PFSK-1 (cell line): ENCODE results near the gene IL10RA.

Experiments
- FOXP2 ChIP-seq: optimal IDR thresholded peaks from 2 replicates; pipeline ENCODE3; 2011; ENCODE audit warnings: borderline replicate concordance, control low read depth, inconsistent platforms; ENCODE audit not compliant: insufficient read depth; ENCODE audit errors: extremely low read length, extremely low read depth
- POLR2AphosphoS5 ChIP-seq: IDR thresholded peaks from 2 replicates; pipeline ENCODE4 v1.6.1; 2012; ENCODE audit warnings: low read depth, mild to moderate bottlenecking, control low read depth, low read length, moderate library complexity
- SIN3A ChIP-seq: IDR thresholded peaks from 2 replicates; pipeline ENCODE4 v1.6.1; 2012; ENCODE audit warnings: mild to moderate bottlenecking, low read length, moderate library complexity, borderline replicate concordance; ENCODE audit not compliant: insufficient read depth
- TAF1 ChIP-seq: IDR thresholded peaks from 2 replicates; pipeline ENCODE4 v1.6.1; 2012; ENCODE audit warnings: low read length, control low read depth, borderline replicate concordance; ENCODE audit not compliant: insufficient read depth
- TF ChIP-seq, protein P1 (sequence below), 2 experiments: IDR thresholded peaks; 2 replicates each; pipeline versions ENCODE4 v1.6.1 to v1.8.0; 2011 to 2012; ENCODE audit warnings: low read depth in 2 of 2, low read length in 2 of 2, control low read depth in 1 of 2, inconsistent platforms in 1 of 2, mild to moderate bottlenecking in 1 of 2, moderate library complexity in 1 of 2; ENCODE audit not compliant: insufficient read depth in 1 of 2

IL10RA gene

GRCh38 chr11:117998664-117999353, 12.6 kb downstream of the IL10RA start:
- no peak for TF ChIP-seq FOXP2
- TF ChIP-seq SIN3A, result no peak
- no peak for TF ChIP-seq POLR2AphosphoS5
- TF ChIP-seq, protein P1, sequence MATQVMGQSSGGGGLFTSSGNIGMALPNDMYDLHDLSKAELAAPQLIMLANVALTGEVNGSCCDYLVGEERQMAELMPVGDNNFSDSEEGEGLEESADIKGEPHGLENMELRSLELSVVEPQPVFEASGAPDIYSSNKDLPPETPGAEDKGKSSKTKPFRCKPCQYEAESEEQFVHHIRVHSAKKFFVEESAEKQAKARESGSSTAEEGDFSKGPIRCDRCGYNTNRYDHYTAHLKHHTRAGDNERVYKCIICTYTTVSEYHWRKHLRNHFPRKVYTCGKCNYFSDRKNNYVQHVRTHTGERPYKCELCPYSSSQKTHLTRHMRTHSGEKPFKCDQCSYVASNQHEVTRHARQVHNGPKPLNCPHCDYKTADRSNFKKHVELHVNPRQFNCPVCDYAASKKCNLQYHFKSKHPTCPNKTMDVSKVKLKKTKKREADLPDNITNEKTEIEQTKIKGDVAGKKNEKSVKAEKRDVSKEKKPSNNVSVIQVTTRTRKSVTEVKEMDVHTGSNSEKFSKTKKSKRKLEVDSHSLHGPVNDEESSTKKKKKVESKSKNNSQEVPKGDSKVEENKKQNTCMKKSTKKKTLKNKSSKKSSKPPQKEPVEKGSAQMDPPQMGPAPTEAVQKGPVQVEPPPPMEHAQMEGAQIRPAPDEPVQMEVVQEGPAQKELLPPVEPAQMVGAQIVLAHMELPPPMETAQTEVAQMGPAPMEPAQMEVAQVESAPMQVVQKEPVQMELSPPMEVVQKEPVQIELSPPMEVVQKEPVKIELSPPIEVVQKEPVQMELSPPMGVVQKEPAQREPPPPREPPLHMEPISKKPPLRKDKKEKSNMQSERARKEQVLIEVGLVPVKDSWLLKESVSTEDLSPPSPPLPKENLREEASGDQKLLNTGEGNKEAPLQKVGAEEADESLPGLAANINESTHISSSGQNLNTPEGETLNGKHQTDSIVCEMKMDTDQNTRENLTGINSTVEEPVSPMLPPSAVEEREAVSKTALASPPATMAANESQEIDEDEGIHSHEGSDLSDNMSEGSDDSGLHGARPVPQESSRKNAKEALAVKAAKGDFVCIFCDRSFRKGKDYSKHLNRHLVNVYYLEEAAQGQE (IDR thresholded peaks at IDR 0.05; ENCODE audit: insufficient read depth in 1 of 2, low read depth in 2 of 2, low read length in 2 of 2), result no peak
- no peak for TF ChIP-seq TAF1

GRCh38 chr11:117999354-117999993, 13.3 kb downstream of the IL10RA start:
- TF ChIP-seq SIN3A (no peak), TAF1 (no peak), FOXP2 (no peak), POLR2AphosphoS5 (no peak)
- TF ChIP-seq, protein P1 (IDR thresholded peaks at IDR 0.05; ENCODE audit: insufficient read depth in 1 of 2, low read depth in 2 of 2, low read length in 2 of 2), result no peak

GRCh38 chr11:118000067-118000849, 14.1 kb downstream of the IL10RA start:
- TF ChIP-seq FOXP2, result no peak
- no peak for TF ChIP-seq SIN3A
- TF ChIP-seq TAF1, result no peak
- no peak for TF ChIP-seq POLR2AphosphoS5
- TF ChIP-seq, protein P1 (IDR thresholded peaks at IDR 0.05; ENCODE audit: insufficient read depth in 1 of 2, low read depth in 2 of 2, low read length in 2 of 2), result no peak

DNA sequence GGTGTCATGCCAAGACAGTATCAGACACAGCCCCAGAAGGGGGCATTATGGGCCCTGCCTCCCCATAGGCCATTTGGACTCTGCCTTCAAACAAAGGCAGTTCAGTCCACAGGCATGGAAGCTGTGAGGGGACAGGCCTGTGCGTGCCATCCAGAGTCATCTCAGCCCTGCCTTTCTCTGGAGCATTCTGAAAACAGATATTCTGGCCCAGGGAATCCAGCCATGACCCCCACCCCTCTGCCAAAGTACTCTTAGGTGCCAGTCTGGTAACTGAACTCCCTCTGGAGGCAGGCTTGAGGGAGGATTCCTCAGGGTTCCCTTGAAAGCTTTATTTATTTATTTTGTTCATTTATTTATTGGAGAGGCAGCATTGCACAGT, 14.6 kb downstream of the IL10RA start:
- no peak for TF ChIP-seq FOXP2
- TF ChIP-seq POLR2AphosphoS5, result no peak
- no peak for TF ChIP-seq SIN3A
- TF ChIP-seq, protein P1 (IDR thresholded peaks at IDR 0.05; ENCODE audit: insufficient read depth in 1 of 2, low read depth in 2 of 2, low read length in 2 of 2), result no peak
- TF ChIP-seq TAF1, result no peak
